CD4-positive, alpha-beta memory T cell (primary cell): ENCODE results near the gene TPD52L3. TPM values are rescaled to one million over a fixed set of nuclear protein-coding genes. Genes with fewer than 3 reads are reported as not detected.

Source experiments
- CTCF ChIA-PET: fragments of 350-600 bp; sonication (Branson Sonifier 250); formaldehyde crosslinking; loops from one replicate; lab custom pipeline; 2021; ENCODE audit warnings: inconsistent platforms; ENCODE audit not compliant: partially characterized antibody; lab: Charles Lee
- POLR2A ChIA-PET: fragments of 350-600 bp; sonication (Branson Sonifier 250); formaldehyde crosslinking; loops from one replicate; lab custom pipeline; 2021; ENCODE audit not compliant: partially characterized antibody; lab: Charles Lee
- DNase-seq, 5 donors: peaks; one replicate each; pipeline versions ENCODE4 v3.0.0 to v3.0.0-alpha.2; 2020 to 2022; ENCODE audit warnings: mixed read lengths in 1 of 5
- H3K27ac ChIP-seq: one replicate; pipeline ENCODE4 v1.7.0; 2013; ENCODE audit warnings: low read depth, low read length
- H3K27me3 ChIP-seq: 2 replicates; pipeline ENCODE4 v1.7.0; 2013; ENCODE audit warnings: mild to moderate bottlenecking, low read length, moderate library complexity; ENCODE audit not compliant: insufficient read depth
- H3K36me3 ChIP-seq: 2 replicates; pipeline ENCODE4 v1.7.0; 2013; ENCODE audit warnings: mild to moderate bottlenecking, low read length, moderate library complexity; ENCODE audit not compliant: insufficient read depth
- H3K4me1 ChIP-seq: 2 replicates; pipeline ENCODE4 v1.7.0; 2013; ENCODE audit warnings: mild to moderate bottlenecking, low read length, moderate library complexity; ENCODE audit not compliant: insufficient read depth
- H3K4me3 ChIP-seq, 2 donors: one replicate each; pipeline ENCODE4 v1.7.0; 2013; ENCODE audit warnings: low read length in 2 of 2, mild to moderate bottlenecking in 1 of 2
- H3K9me3 ChIP-seq, 2 donors: one replicate each; pipeline ENCODE4 v1.7.0; 2013; ENCODE audit warnings: low read length in 2 of 2, control low read depth in 1 of 2; ENCODE audit not compliant: control insufficient read depth in 1 of 2
- H3K27ac Mint-ChIP-seq, 7 donors: one replicate each; pipeline ENCODE4 v1.8.0; 2020 to 2021; ENCODE audit warnings: mixed read lengths in 7 of 7, mild to moderate bottlenecking in 6 of 7, inconsistent platforms in 3 of 7, moderate library complexity in 3 of 7
- H3K27me3 Mint-ChIP-seq, 2 donors: one replicate each; pipeline ENCODE4 v1.8.0; 2020 to 2021; ENCODE audit warnings: mixed read lengths in 2 of 2
- H3K36me3 Mint-ChIP-seq, 2 donors: one replicate each; pipeline ENCODE4 v1.8.0; 2020 to 2021; ENCODE audit warnings: mixed read lengths in 2 of 2, inconsistent platforms in 1 of 2, mild to moderate bottlenecking in 1 of 2
- H3K4me1 Mint-ChIP-seq, 4 donors: one replicate each; pipeline ENCODE4 v1.8.0; 2020 to 2021; ENCODE audit warnings: mixed read lengths in 4 of 4, mild to moderate bottlenecking in 1 of 4
- H3K4me3 Mint-ChIP-seq, 8 donors: one replicate each; pipeline ENCODE4 v1.8.0; 2020 to 2021; ENCODE audit warnings: mixed read lengths in 8 of 8, mild to moderate bottlenecking in 7 of 8, moderate library complexity in 6 of 8, inconsistent platforms in 3 of 8
- H3K9me3 Mint-ChIP-seq, 8 donors: one replicate each; pipeline ENCODE4 v1.8.0; 2020 to 2021; ENCODE audit warnings: mixed read lengths in 8 of 8, mild to moderate bottlenecking in 5 of 8, inconsistent platforms in 3 of 8, moderate library complexity in 1 of 8
- intact Hi-C: fragments of 100-400 bp; cut with micrococcal nuclease; formaldehyde crosslinking; loops from one replicate; pipeline ENCODE4 v1.15.1; 2023
- polyA plus RNA-seq, 2 donors: library from polyadenylated mRNA; unstranded; fragments of 300-500 nt; fragmentation: Illumina TruSeq; gene quantifications; one replicate each; pipeline ENCODE4 v1.2.3, GENCODE V29; 2021
- total RNA-seq, 2 experiments: library from RNA; stranded (reverse); gene quantifications; one replicate each; pipeline ENCODE4 v1.2.3, GENCODE V29; 2021

Gene TPD52L3
- total and polyA plus RNA-seq, 4 experiments from 2014 or later: not detected

- no peak for DNase-seq
- H3K36me3 Mint-ChIP-seq: peaks cover 2 to 4% of the 10 kb centered on the region in 2 donors
- H3K9me3 Mint-ChIP-seq: peaks cover 2 to 21% (median 10%) of the 10 kb centered on the region in 8 donors
- Histone ChIP-seq H3K4me1 (no peaks in the 10 kb centered on the region), H3K27me3 (no peaks in the 10 kb centered on the region), H3K4me3 (no peak overlapping the region), H3K9me3 (peaks cover 0 to 4% of the 10 kb centered on the region in 2 donors), H3K36me3 (no peaks in the 10 kb centered on the region), H3K27ac (no peak overlapping the region)
- H3K4me3 Mint-ChIP-seq: no peak overlapping the region
- CTCF ChIA-PET: interaction anchor here (1.2 to 1.3 kb wide), 2 partner anchors 13 to 14 kb away, joined by 3 to 5 read pairs; no protein-coding TSS in a partner anchor
- no peak overlapping the region for H3K27ac Mint-ChIP-seq
- intact Hi-C loops: no loop called here
- POLR2A ChIA-PET: no interaction called here
- no peaks in the 10 kb centered on the region for H3K4me1 Mint-ChIP-seq
- H3K27me3 Mint-ChIP-seq: peaks cover 0 to 3% of the 10 kb centered on the region in 2 donors
Measured at GRCh38 chr9:6367128-6367890, 39.1 kb downstream of the TPD52L3 start.

GRCh38 chr9:6368831-6369230 is 40.7 kb downstream of the TPD52L3 start:
- CTCF ChIA-PET: interaction anchor here (1.4 to 2.1 kb wide), 2 partner anchors 13 to 198 kb away, joined by 4 to 8 read pairs; no protein-coding TSS in a partner anchor
- H3K4me1 ChIP-seq: no peaks in the 10 kb centered on the region
- intact Hi-C loops: no loop called here

More at GRCh38 chr9:6368831-6369230, 40.7 kb downstream of the TPD52L3 start:
- H3K9me3 ChIP-seq: peaks cover 0 to 4% of the 10 kb centered on the region in 2 donors
- Mint-ChIP-seq H3K27ac (no peak overlapping the region), H3K4me1 (no peaks in the 10 kb centered on the region), H3K36me3 (peaks cover 4 to 6% of the 10 kb centered on the region in 2 donors), H3K9me3 (peaks cover 2 to 23% (median 14%) of the 10 kb centered on the region in 8 donors), H3K4me3 (no peak overlapping the region), H3K27me3 (peaks cover 0 to 2% of the 10 kb centered on the region in 2 donors)
- POLR2A ChIA-PET: no interaction called here
- no peaks in the 10 kb centered on the region for H3K36me3 ChIP-seq
- H3K27ac ChIP-seq: no peak overlapping the region
- H3K27me3 ChIP-seq: no peaks in the 10 kb centered on the region
- H3K4me3 ChIP-seq: no peak overlapping the region
- DNase-seq: no peak

Other genes starting within 250 kb of the TPD52L3 start
- not detected for gene IL33, start 112.6 kb upstream of the TPD52L3 start, total RNA-seq
- gene IL33, start 112.6 kb upstream of the TPD52L3 start, polyA plus RNA-seq: not detected
- gene UHRF2, start 84.8 kb downstream of the TPD52L3 start, total RNA-seq: 100 to 1,000 TPM; 124 to 128 TPM
- gene UHRF2, start 84.8 kb downstream of the TPD52L3 start, polyA plus RNA-seq: 10 to 100 TPM in 1 of 2 donors, 1 to 10 TPM in 1; 8.7 to 16.0 TPM